Measurements from ENCODE around the gene CDCA8.

The CDCA8 gene

GRCh38 chr1:37716321-37716720 lies 24.0 kb downstream of the CDCA8 start:
- DNase-seq (ENCODE audit: low read depth, low spot score) = no peak

- no peak for DNase-seq (ENCODE audit: low read depth, low spot score)
Measured at GRCh38 chr1:37717631-37718030, 25.3 kb downstream of the CDCA8 start.

- DNase-seq (ENCODE audit: low read depth, low spot score) = no peak
Measured at GRCh38 chr1:37718181-37718900, 26.0 kb downstream of the CDCA8 start.

GRCh38 chr1:37718901-37719571 lies 26.7 kb downstream of the CDCA8 start:
- DNase-seq (ENCODE audit: low read depth, low spot score) = no peak

DNA sequence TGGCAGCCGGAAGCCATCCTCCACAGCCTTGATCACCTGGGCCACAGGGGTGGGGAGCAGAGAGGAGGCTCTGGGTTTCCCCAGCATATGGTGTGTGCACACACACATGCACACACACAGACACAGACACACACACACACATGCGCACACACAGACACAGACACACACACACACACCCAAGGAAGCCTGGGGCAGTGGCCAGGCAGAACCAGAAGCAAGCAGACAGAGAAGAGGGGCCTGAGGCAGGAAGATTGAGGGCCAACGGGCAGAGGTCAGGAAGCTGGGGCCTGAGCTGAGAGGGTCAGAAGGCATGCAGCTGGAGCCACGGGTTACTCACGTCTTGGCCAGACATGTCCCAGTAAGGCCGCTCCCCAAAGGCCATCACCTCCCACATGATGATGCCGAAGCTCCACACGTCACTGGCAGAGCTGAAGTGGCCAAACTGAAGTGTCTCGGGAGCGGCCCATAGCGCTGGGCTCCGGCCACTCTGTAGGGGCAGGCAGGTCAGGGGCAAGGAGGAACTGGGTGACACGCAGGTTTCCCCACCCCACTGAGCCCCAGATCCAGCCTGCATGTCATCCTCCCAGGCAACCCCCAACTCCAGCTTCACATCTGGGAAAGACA lies 27.4 kb downstream of the CDCA8 start:
- DNase-seq (ENCODE audit: low read depth, low spot score) = no peak

DNA sequence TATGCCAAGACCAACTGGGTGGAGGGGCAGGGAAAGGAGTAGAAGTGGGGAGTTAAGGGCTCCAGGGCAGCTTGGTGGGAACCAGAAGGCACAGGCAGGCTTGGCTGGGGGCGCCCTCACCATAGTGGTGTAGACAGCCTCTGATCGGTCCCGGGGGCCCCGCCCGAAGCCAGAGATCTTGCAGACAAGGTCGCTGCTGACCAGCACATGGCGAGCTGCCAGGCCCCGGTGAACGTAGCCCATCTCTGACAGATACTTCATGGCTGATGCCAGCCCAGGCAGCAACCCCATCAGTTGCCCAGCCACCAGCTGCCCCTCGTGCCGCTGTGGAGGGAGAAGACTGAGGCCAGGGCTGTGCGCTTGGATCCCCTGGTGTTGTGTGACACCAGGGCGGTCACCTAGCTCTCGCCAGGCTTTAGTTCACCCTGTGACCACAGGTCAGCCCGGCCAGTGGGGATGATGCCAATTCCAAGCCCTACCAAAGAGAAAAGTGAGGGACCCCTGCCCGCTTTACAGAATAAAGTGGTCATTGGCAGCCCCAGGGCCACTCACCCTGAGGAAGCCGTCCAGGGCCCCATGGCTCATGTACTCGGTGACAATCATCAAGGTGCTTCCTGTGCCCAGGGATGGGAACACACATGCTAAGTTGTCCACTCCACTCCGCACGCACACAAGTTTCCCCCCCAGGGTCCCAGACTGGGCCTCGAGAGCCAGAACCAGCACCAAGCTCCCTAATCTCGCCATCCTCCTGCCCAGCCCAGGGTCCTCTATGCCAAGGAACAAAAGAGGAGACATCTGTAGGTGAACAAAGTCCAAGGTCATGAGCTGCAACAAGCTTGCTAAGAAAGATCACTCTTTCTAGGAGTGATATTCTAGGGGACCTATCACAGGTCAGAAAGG lies 28.2 kb downstream of the CDCA8 start:
- DNase-seq (ENCODE audit: low read depth, low spot score) = no peak

DNA sequence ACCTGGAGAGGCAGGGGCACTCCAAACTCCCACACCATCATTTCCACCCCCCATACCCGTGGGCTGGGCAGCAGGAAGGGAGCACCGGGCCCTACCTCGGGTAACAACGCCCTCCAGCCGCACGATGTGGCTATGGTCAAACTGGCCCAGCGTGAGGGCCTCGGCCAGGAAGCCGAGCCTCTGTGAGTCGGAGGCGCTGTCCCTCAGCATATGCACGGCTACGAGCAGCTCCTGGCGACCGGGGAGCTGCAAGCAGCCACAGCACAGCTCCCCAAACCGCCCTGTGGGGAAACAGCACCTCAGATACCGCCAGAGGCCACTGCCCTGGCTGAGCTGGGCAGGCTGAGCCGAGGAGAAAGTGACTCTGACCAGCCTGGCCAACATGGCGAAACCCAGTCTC lies 29.2 kb downstream of the CDCA8 start:
- DNase-seq (ENCODE audit: low read depth, low spot score) = no peak

DNA sequence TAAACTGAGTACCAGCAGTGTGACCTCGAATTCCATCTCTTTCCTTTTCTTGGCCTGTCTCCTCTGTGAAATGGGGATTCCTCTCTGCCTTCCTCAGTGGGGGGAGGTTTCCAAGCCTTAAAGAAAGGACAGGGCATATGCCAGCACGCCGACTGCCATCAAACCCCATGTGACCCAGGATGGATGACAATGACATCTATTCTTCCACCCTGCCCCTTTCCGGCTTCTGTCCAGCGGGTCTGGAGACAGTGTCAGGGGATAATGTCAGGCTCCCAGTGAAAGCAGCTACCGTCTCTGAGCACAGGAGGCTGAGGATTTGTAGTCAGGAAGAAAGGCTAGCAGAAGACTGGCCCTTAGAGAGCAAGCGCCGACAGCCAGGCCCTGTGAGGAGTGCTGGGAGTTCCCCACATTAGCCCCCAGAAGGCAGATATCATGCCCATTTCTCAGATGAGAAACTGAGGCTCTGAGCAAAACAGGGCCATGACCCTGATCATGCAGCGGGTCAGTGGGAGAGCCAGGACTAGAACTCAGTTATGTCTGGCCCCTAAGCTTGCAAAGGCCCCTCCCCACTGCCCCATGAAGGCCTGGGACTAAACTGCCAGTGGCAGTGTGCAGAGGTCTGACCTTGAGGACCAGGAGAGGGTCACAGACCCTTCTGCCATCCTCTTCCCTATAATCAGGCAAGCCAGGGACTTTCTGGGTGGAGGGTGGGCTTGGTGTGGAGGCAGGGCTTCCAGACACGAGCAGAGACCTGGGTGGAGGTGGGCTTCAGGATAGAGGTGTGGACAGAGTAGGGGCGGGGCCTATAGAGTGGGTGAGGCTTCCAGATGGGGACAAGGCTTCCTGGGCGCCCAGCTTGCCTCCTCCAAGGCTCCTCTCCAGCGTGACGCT lies 30.1 kb downstream of the CDCA8 start:
- DNase-seq (ENCODE audit: low read depth, low spot score) = no peak

- no peak for DNase-seq (ENCODE audit: low read depth, low spot score)
Measured at GRCh38 chr1:37723072-37723389, 30.7 kb downstream of the CDCA8 start.

- no peak for DNase-seq (ENCODE audit: low read depth, low spot score)
Measured at GRCh38 chr1:37723390-37724078, 31.2 kb downstream of the CDCA8 start.

GRCh38 chr1:37724575-37724974 lies 32.3 kb downstream of the CDCA8 start:
- DNase-seq (ENCODE audit: low read depth, low spot score) = no peak

DNA sequence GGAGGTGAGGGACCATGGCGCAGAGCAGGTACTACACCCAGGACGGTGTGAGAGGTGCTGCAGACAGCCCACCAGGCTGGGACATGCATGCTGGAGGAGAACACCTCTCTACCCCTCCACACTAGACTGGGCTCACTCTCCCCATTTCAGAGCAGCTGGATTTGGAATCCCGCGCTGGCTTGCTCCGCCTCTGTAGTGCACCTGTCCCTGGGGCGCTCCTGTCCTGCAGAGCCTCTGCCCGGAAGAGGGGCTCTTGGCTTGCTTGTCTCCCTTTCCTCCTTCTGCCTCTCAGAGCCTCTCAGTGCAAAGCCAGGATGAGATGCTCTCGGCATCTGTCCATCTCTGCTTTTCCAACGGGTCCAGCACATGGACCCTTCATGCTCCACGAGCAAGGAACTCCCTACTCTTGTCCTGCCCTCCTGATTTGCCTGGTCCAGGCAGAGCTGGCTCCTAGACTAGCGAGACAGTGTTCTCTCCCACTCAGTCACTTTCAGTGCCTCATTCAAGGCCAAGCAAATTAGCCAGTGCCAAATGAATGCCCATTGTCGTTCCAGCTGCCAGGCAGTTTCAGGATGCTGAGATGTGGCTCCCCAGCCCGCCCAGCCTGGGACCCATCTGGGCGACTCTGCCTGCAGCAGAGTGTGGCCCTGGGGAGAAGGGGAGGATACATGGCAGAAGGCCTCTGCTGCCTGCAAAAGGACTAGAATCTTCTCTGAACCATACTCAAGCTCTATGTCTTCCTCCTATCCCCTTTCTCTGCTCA lies 33.7 kb downstream of the CDCA8 start:
- no peak for DNase-seq (ENCODE audit: low read depth, low spot score)

DNA sequence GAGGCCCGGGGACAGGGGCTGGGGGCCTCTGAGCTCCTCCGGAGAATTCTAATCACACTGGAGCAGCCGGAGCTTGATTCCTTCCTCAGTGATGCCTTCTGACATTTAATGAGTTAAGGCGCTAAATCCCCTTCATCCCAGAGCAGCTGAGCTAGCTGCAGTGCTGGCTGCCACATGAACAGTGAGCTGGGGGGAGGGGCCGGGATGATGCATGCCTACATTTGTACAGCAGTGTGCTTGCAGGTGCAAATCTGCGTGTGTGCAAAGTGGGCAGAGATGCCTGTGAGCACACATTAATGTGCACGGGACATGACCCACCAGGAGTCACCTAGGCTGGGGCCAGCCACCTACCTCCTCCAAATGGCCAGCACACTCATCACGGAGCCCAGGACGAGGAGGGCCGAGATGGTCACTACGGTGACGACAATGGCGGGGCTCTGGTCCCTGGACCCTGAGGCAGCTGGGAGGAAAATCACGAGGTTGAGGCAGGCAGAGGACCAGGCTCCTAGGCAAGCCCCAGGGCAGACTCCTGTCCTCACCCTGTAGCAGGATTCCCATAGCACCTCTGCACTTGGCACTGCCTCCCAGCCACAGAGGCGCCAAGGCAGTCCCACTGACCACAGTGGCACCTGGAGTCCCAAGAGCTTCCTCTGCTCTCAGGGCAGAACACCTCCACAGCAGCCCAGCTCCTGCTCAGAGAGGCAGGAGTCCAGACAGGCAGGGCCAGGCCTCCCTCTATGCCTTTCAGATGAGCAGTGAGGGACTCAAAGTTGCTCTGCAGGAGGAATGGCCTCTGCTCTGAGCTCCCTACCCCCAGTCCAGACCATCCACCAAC lies 34.7 kb downstream of the CDCA8 start:
- DNase-seq (ENCODE audit: low read depth, low spot score) = no peak

- DNase-seq (ENCODE audit: low read depth, low spot score) = no peak
Measured at GRCh38 chr1:37728416-37728815, 36.1 kb downstream of the CDCA8 start.

- no peak for DNase-seq (ENCODE audit: low read depth, low spot score)
Measured at GRCh38 chr1:37730376-37730775, 38.1 kb downstream of the CDCA8 start.

GRCh38 chr1:37731312-37732019 lies 39.1 kb downstream of the CDCA8 start:
- no peak for DNase-seq (ENCODE audit: low read depth, low spot score)

- DNase-seq (ENCODE audit: low read depth, low spot score) = no peak
Measured at GRCh38 chr1:37732111-37732780, 39.9 kb downstream of the CDCA8 start.
